GM19438 (cell line): ENCODE measurements around the gene HAAO.

ENCODE experiments used
- ATAC-seq: cut with Tn5 transposase; IDR thresholded peaks from one replicate; pipeline ENCODE4 v1.9.1; 2021; ENCODE audit warnings: low read depth; ENCODE audit not compliant: unreplicated experiment

Gene HAAO

GRCh38 chr2:42815726-42816125 is 23.3 kb upstream of the HAAO start:
- no peak for ATAC-seq

GRCh38 chr2:42813763-42814162 is 21.4 kb upstream of the HAAO start:
- ATAC-seq = no peak

- ATAC-seq = no peak
Measured at GRCh38 chr2:42812899-42813479, 20.6 kb upstream of the HAAO start.

GRCh38 chr2:42810971-42811811 is 18.8 kb upstream of the HAAO start:
- ATAC-seq = peak; percentile 8

- ATAC-seq = peak; percentile 61
Measured at GRCh38 chr2:42810121-42810970, 18.0 kb upstream of the HAAO start.

GRCh38 chr2:42809819-42810120 is 17.4 kb upstream of the HAAO start:
- ATAC-seq = peak; percentile 54

- ATAC-seq = no peak
Measured at GRCh38 chr2:42809131-42809818, 16.9 kb upstream of the HAAO start.

GRCh38 chr2:42808301-42808700 is 15.9 kb upstream of the HAAO start:
- no peak for ATAC-seq

- no peak for ATAC-seq
Measured at GRCh38 chr2:42806786-42807185, 14.4 kb upstream of the HAAO start.

GRCh38 chr2:42804891-42805290 is 12.5 kb upstream of the HAAO start:
- no peak for ATAC-seq

- no peak for ATAC-seq
Measured at GRCh38 chr2:42804338-42804737, 12.0 kb upstream of the HAAO start.

- ATAC-seq = no peak
Measured at GRCh38 chr2:42802150-42802549, 9.8 kb upstream of the HAAO start.

GRCh38 chr2:42801381-42801780 is 9.0 kb upstream of the HAAO start:
- no peak for ATAC-seq

- ATAC-seq = no peak
Measured at GRCh38 chr2:42800981-42801380, 8.6 kb upstream of the HAAO start.

GRCh38 chr2:42800461-42800962 is 8.1 kb upstream of the HAAO start:
- ATAC-seq = no peak

- ATAC-seq = no peak
Measured at GRCh38 chr2:42799881-42800280, 7.5 kb upstream of the HAAO start.

- no peak for ATAC-seq
Measured at GRCh38 chr2:42797281-42797680, 4.9 kb upstream of the HAAO start.

- ATAC-seq = peak; percentile 30
Measured at GRCh38 chr2:42796427-42797248, 4.3 kb upstream of the HAAO start.

- no peak for ATAC-seq
Measured at GRCh38 chr2:42795841-42796301, 3.5 kb upstream of the HAAO start.

- ATAC-seq = no peak
Measured at GRCh38 chr2:42795275-42795674, 2.9 kb upstream of the HAAO start.
